ENCODE data around the gene OR4F6.

- TF ChIP-seq MAX (IDR thresholded peaks at IDR 0.05) (no peak), EP300 (IDR thresholded peaks at IDR 0.05; ENCODE audit: borderline replicate concordance) (no peak), NFIC (IDR thresholded peaks at IDR 0.05) (no peak), RAD21 (IDR thresholded peaks at IDR 0.05; ENCODE audit: low read depth) (no peak), FOXM1 (IDR thresholded peaks at IDR 0.05; ENCODE audit: borderline replicate concordance, low read depth) (no peak), ZBTB7A (IDR thresholded peaks at IDR 0.05; ENCODE audit: low read depth) (no peak), TEAD4 (IDR thresholded peaks at IDR 0.05) (no peak), TAF1 (IDR thresholded peaks at IDR 0.05; ENCODE audit: low read depth) (no peak), YY1 (IDR thresholded peaks at IDR 0.05; ENCODE audit: low read depth) (no peak), USF1 (IDR thresholded peaks at IDR 0.05) (no peak), REST (IDR thresholded peaks at IDR 0.05; ENCODE audit: low read depth) (no peak), TCF12 (IDR thresholded peaks at IDR 0.05; ENCODE audit: low read depth) (no peak), CREB1 (IDR thresholded peaks at IDR 0.05; ENCODE audit: low read depth) (no peak)
Measured at GRCh38 chr15:101801048-101801447, 2.3 kb upstream of the OR4F6 start.

All from Ishikawa (cell line).